Measurements from ENCODE around the gene SH3RF3. TPM values are rescaled to one million over a fixed set of nuclear protein-coding genes. Genes with fewer than 3 reads are reported as not detected.

Gene SH3RF3
- total RNA-seq, 2 donors from 2014 or later = 1.4 to 17.0 TPM

- no peaks in the 10 kb centered on the region for H3K27me3 ChIP-seq (replicated peaks; ENCODE audit: insufficient read depth)
- no peak overlapping the region for H3K27ac ChIP-seq
- no peaks in the 10 kb centered on the region for H3K9me3 ChIP-seq
- H3K4me3 ChIP-seq = no peak overlapping the region
- H3K4me1 ChIP-seq (replicated peaks) = no peaks in the 10 kb centered on the region
- TF ChIP-seq POLR2A (IDR thresholded peaks at IDR 0.05) (no peak), CTCF (IDR thresholded peaks at IDR 0.05) (no peak), POLR2AphosphoS5 (IDR thresholded peaks at IDR 0.05) (no peak)
- no peak for DNase-seq (ENCODE audit: low spot score)
- intact Hi-C loops (cut with DNase I) = no loop called here
- H3K36me3 ChIP-seq = no peaks in the 10 kb centered on the region
- WGBS = 93% methylated on average over 8 of the region's 8 CpGs
Observed at GRCh38 chr2:109293663-109294062, 164.7 kb downstream of the SH3RF3 start.

GRCh38 chr2:109294523-109294922 is 165.5 kb downstream of the SH3RF3 start:
- H3K9me3 ChIP-seq = no peaks in the 10 kb centered on the region
- WGBS = 94% methylated on average over 4 of the region's 4 CpGs
- no peak for DNase-seq (ENCODE audit: low spot score)
- H3K36me3 ChIP-seq = no peaks in the 10 kb centered on the region
- H3K27ac ChIP-seq = no peak overlapping the region
- no peak overlapping the region for H3K4me3 ChIP-seq
- H3K4me1 ChIP-seq (replicated peaks) = no peaks in the 10 kb centered on the region
- no peaks in the 10 kb centered on the region for H3K27me3 ChIP-seq (replicated peaks; ENCODE audit: insufficient read depth)
- TF ChIP-seq POLR2AphosphoS5 (IDR thresholded peaks at IDR 0.05) (no peak), CTCF (IDR thresholded peaks at IDR 0.05) (no peak), POLR2A (IDR thresholded peaks at IDR 0.05) (no peak)
- intact Hi-C loops (cut with DNase I) = no loop called here

GRCh38 chr2:109295070-109295780 is 166.2 kb downstream of the SH3RF3 start:
- intact Hi-C loops (cut with DNase I) = no loop called here
- no peaks in the 10 kb centered on the region for H3K27me3 ChIP-seq (replicated peaks; ENCODE audit: insufficient read depth)
- WGBS = 94% methylated on average over 11 of the region's 11 CpGs
- H3K36me3 ChIP-seq = no peaks in the 10 kb centered on the region
- no peak overlapping the region for H3K27ac ChIP-seq
- TF ChIP-seq POLR2AphosphoS5 (IDR thresholded peaks at IDR 0.05) = no peak
- no peak for TF ChIP-seq POLR2A (IDR thresholded peaks at IDR 0.05)
- TF ChIP-seq CTCF (IDR thresholded peaks at IDR 0.05) = no peak
- H3K9me3 ChIP-seq = no peaks in the 10 kb centered on the region
- no peaks in the 10 kb centered on the region for H3K4me1 ChIP-seq (replicated peaks)
- no peak overlapping the region for H3K4me3 ChIP-seq
- no peak for DNase-seq (ENCODE audit: low spot score)

- no peaks in the 10 kb centered on the region for H3K9me3 ChIP-seq
- no peak for DNase-seq (ENCODE audit: low spot score)
- no peaks in the 10 kb centered on the region for H3K4me1 ChIP-seq (replicated peaks)
- H3K36me3 ChIP-seq = no peaks in the 10 kb centered on the region
- WGBS = 77% methylated on average over 4 of the region's 4 CpGs
- intact Hi-C loops (cut with DNase I) = no loop called here
- TF ChIP-seq CTCF (IDR thresholded peaks at IDR 0.05) (no peak), POLR2A (IDR thresholded peaks at IDR 0.05) (no peak), POLR2AphosphoS5 (IDR thresholded peaks at IDR 0.05) (no peak)
- H3K27me3 ChIP-seq (replicated peaks; ENCODE audit: insufficient read depth) = no peaks in the 10 kb centered on the region
- no peak overlapping the region for H3K4me3 ChIP-seq
- no peak overlapping the region for H3K27ac ChIP-seq
Observed at GRCh38 chr2:109295781-109296117, 166.7 kb downstream of the SH3RF3 start.
